HUES64 (cell line): Measurements from ENCODE around the gene SLC45A1. TPM values are rescaled to one million over a fixed set of nuclear protein-coding genes. Genes with fewer than 3 reads are reported as not detected.
"Not testable (repeated sequence)": the region's sequence is repeated elsewhere in the genome, so short reads cannot be mapped to it uniquely, and the experiment has no call there.

Source experiments
- H3K27ac ChIP-seq: 2 replicates; pipeline ENCODE4 v1.7.0; 2013; ENCODE audit warnings: low read depth, low read length, inconsistent platforms
- H3K27me3 ChIP-seq: 2 replicates; pipeline ENCODE4 v1.6.1; 2013; ENCODE audit warnings: mild to moderate bottlenecking, low read length; ENCODE audit not compliant: insufficient read depth
- H3K36me3 ChIP-seq: 2 replicates; pipeline ENCODE4 v1.6.1; 2013; ENCODE audit warnings: mild to moderate bottlenecking, low read length; ENCODE audit not compliant: insufficient read depth
- H3K4me1 ChIP-seq: 2 replicates; pipeline ENCODE4 v1.6.1; 2013; ENCODE audit warnings: mild to moderate bottlenecking, low read length, moderate library complexity; ENCODE audit not compliant: insufficient read depth
- H3K4me3 ChIP-seq: 2 replicates; pipeline ENCODE4 v1.5.1; 2013; ENCODE audit warnings: mild to moderate bottlenecking, low read length, moderate library complexity
- H3K9ac ChIP-seq: 2 replicates; pipeline ENCODE4 v1.6.1; 2013; ENCODE audit warnings: mild to moderate bottlenecking, low read depth, low read length
- H3K9me3 ChIP-seq: 2 replicates; pipeline ENCODE4 v1.6.1; 2013; ENCODE audit warnings: low read depth, low read length; ENCODE audit not compliant: insufficient read depth
- WGBS: fragments of 150-250, 120-280 bp; methylation state at CpG from one replicate; pipeline ENCODE4 v1.1.7; 2013; ENCODE audit warnings: missing lambda C conversion rate; 5-methylcytosine and 5-hydroxymethylcytosine counted together
- polyA plus RNA-seq, 2 experiments: library from polyadenylated mRNA; stranded (reverse); fragments of 50-300 nt; gene quantifications; one replicate each; pipeline ENCODE4 v1.2.3, GENCODE V29; 2013

SLC45A1 gene
- 0.95 TPM for polyA plus RNA-seq (2013, experiment 1 of 2)
- 1.2 TPM for polyA plus RNA-seq (2013, experiment 2 of 2)

DNA sequence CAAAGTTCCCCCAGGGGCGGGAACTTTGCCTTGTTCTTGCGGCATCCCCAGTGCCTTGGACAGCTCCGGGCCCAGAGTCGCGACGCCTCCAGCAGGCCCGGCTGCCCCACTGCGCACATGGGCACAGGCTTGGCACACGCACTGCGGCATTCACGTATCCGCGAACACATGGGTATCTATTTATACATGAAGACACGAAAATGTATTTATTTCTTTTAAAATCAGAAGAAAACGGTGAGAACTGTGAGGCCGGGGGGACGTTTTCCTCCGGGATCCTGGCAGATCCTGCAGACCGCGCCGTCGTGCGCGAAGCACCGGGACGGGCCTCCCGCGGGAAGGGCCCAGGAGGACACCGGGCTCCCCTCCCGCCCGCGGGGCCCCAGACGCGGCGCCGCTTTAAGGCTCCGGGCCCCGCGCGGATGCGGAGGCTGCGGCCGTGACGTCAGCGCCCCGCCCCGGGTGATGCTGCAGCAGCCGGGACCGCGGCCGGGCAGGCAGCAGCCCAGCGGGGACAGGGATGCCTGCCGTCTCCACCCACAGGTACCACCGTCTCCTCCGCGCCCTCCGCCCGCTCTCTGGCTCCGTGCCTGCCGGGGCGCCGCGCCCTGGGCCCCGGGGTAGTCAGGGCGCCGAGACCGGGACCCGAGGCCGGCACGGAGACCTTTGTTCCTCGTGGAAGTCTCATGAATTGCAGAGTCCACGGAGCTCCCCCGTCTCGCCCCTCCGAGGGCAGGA lies at the start of gene SLC45A1:
TSS of gene SLC45A1 (plus strand) at position 468 of the 735 bp plus-strand sequence. CDS start 6,216 bp downstream, outside the sequence.
- no peaks in the 10 kb centered on the region for H3K36me3 ChIP-seq
- H3K9ac ChIP-seq, result no peak within 1 kb of the TSS; the same call in 1 of the 2 replicates
- 16% methylated on average over 75 of the region's 75 CpGs for WGBS
- H3K9me3 ChIP-seq, result no peaks in the 10 kb centered on the region
- H3K27ac ChIP-seq, result no peak within 1 kb of the TSS
- peak within 1 kb of the TSS; percentile 53 for H3K4me3 ChIP-seq
- H3K4me1 ChIP-seq, result peaks cover 14% of the 10 kb centered on the region
- peaks cover 32% of the 10 kb centered on the region for H3K27me3 ChIP-seq

DNA sequence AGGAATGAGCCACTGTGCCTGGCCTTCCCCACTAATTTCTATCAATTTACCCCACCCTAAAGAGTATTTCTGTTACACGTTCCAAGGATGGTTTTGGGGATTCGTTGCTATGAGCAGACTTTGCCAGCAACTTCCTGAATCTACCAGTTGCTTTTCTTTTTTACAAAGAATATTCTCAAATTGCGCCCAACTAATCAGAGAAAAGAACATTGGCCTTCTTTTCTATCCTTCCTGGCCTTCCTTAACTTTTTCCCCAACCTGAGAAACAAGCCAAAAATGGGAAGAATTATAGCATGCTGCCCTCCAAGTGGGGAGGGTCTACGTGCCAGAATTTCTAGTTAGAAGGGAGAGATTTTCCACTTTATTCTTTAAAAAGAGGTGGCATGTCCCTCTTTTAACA lies 44.9 kb upstream of the SLC45A1 start:
- WGBS, result 68% methylated on average over 4 of the region's 4 CpGs
- Histone ChIP-seq H3K4me1 (no peaks in the 10 kb centered on the region), H3K27ac (no peak overlapping the region), H3K36me3 (no peaks in the 10 kb centered on the region), H3K4me3 (no peak overlapping the region), H3K9me3 (no peaks in the 10 kb centered on the region), H3K9ac (no peak overlapping the region), H3K27me3 (no peaks in the 10 kb centered on the region)

DNA sequence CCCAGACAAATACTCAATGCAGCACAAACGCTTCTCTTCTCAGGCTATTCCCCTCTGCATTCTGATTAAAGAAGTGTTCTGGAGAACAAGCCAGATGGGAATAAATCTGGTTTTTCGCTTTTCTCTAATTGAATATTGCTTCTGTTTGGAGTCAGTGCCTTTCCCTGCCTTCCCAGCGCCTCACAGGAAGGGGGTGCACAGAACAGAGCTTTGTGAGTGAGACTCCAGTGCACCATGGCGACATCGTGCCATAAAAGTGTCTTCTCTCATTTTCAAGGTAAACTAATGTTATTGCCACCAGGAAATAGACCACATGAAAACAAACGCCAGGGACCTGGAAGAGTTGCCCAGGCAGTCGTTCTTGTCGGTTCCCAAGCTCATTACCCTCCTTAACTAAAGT lies 43.6 kb upstream of the SLC45A1 start:
- Histone ChIP-seq H3K4me1 (no peaks in the 10 kb centered on the region), H3K27me3 (no peaks in the 10 kb centered on the region), H3K9ac (no peak overlapping the region), H3K4me3 (no peak overlapping the region), H3K36me3 (no peaks in the 10 kb centered on the region), H3K27ac (no peak overlapping the region), H3K9me3 (no peaks in the 10 kb centered on the region)
- 90% methylated on average over 8 of the region's 8 CpGs for WGBS

DNA sequence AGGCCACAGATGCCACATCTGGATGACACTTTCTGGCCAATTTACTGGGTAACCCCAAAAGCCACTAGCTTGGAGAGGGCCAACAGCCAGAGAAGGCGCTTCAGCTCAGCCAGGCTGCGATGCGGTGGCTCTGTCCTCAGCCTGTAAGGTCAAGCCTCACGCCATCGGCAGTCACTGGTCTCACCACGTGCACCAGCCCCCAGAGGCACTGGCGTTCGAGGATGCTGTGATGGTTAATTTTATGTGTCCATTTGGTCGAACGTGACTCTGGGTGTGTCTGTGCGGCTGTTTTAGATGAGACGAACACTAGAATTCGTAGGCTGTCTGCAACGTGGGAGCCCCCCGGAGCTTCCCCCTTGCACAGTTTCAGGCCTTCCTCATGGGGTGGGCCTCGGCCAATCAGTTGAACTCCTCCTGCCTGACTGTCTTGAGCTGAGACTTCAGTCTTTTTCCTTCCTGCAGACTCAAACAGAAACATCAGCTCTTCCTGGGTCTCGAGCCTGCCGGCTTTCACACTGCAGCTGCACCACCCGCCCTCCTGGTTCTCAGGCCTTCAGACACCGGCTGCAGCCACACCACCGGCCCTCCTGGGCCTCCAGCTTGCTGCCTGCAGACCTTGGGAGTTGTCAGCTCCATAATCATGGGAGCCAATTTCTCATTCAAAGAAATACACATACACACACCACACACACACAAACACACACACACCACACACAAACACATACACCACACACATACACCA lies 41.6 kb upstream of the SLC45A1 start:
- H3K9me3 ChIP-seq, result no peaks in the 10 kb centered on the region
- no peaks in the 10 kb centered on the region for H3K27me3 ChIP-seq
- no peak overlapping the region for H3K27ac ChIP-seq
- H3K36me3 ChIP-seq, result no peaks in the 10 kb centered on the region
- 92% methylated on average over 21 of the region's 21 CpGs for WGBS
- H3K4me1 ChIP-seq, result no peaks in the 10 kb centered on the region
- H3K4me3 ChIP-seq, result no peak overlapping the region
- no peak overlapping the region for H3K9ac ChIP-seq

DNA sequence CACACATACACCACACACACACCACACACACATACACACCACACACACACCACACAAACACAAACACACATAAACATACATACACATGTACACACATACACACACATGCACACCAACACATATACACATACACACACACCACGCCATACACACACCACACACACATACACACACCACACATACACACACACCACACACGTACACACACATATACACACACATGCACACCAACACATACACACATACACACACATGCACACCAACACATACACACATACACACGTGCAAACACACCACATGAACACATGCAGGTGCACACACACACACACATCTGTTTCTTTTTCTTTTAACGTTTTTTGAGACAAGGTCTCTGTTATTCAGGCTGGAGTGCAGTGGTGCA lies 41.0 kb upstream of the SLC45A1 start:
- Histone ChIP-seq H3K27me3 (no peaks in the 10 kb centered on the region), H3K9ac (no peak overlapping the region), H3K4me3 (no peak overlapping the region), H3K27ac (no peak overlapping the region), H3K9me3 (no peaks in the 10 kb centered on the region), H3K4me1 (no peaks in the 10 kb centered on the region), H3K36me3 (no peaks in the 10 kb centered on the region)
- 95% methylated on average over 4 of the region's 4 CpGs for WGBS

DNA sequence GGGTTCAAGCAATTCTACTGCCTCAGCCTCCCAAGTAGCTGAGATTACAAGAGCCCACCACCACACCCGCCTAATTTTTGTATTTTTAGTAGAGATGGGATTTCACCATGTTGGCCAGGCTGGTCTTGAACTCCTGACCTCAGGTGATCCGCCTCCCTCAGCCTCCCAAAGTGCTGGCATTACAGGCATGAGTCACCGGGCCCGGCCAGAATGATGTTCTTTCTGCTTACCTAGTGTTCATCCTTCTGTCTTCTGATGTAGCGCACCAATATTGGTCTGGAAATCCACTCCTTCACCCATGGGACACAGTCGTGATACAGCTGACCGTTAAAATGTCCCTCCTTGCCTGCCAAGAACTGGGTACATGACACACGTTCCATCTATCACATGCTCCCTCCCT lies 39.2 kb upstream of the SLC45A1 start:
- not testable (repeated sequence) for H3K27ac ChIP-seq, H3K27me3 ChIP-seq, H3K9me3 ChIP-seq, H3K4me1 ChIP-seq, H3K4me3 ChIP-seq, H3K9ac ChIP-seq, H3K36me3 ChIP-seq
- 91% methylated on average over 8 of the region's 8 CpGs for WGBS

DNA sequence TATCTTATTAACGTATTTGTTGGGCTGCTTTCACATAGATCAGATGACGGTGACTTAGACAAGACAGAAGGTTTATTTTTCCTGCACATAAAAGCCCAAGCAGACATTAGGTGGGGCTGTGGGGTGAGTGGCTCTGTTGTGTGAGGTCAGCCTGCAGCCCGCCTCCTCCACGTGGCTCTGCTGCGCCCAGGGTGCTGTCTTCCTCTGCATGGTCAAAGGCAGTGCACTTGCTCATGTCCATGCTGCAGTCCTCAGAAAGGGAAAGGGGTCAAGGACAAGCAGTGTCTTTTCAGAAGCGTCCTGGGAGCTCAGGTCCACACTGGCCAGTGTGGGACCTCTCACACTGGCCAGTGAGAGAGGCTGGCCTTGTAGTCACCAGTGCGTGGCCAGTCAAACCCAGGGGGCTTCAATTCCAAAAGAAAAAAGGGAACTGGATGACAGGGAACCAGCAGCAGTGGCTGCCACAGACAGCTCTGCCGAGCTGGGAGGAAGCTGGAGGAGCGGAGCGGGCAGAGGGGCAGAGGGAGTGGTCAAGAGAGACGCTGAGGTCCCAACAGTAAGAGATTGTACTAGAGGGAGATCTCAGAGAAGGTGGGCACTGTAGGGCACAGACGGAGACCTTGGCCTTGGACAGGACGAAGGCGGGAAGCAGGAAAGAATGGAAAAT lies 35.9 kb upstream of the SLC45A1 start:
- no peaks in the 10 kb centered on the region for H3K27me3 ChIP-seq
- whole genome bisulfite sequencing, result 79% methylated on average over 14 of the region's 14 CpGs
- H3K4me1 ChIP-seq, result no peaks in the 10 kb centered on the region
- no peak overlapping the region for H3K27ac ChIP-seq
- no peak overlapping the region for H3K9ac ChIP-seq
- no peaks in the 10 kb centered on the region for H3K9me3 ChIP-seq
- H3K36me3 ChIP-seq, result no peaks in the 10 kb centered on the region
- H3K4me3 ChIP-seq, result no peak overlapping the region

DNA sequence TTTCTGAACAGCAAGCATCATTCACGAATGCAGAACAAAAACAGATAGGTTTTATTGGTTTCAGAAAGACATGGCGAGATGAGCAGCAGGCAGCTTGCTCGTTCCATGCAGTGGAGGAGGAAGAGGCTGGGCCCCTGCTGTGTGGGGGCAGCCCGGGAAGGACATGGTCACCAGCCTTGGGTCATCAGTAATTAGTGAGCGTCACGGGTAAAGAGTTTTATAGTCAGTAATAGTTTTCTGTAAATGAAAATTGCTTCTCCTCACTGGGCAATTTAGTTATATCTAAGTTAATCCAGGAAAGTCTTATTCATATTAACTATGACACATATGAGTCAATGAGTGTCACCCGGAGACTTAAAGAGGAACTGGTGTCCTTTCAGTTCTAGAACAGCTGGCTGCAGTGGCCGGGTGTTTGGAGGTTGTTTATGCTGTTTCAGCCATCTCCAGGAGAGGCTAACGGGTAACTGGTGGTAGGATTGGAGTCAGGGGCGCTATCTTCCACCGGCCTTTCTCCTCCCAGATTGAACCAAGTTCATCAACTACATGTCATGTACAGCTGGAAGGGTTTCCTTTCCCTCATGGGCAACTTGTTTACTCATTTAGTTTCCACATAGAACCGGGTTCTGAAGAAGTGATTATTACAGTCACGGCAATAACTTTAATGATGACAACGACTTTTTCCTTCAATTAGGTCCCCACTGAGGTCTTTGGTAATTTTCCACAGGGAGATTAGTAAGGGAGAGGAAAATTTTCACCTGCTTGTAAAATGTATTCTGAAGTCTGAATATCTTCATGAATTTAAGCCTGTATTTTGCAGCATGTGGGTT lies 34.6 kb upstream of the SLC45A1 start:
- 84% methylated on average over 14 of the region's 14 CpGs for WGBS

DNA sequence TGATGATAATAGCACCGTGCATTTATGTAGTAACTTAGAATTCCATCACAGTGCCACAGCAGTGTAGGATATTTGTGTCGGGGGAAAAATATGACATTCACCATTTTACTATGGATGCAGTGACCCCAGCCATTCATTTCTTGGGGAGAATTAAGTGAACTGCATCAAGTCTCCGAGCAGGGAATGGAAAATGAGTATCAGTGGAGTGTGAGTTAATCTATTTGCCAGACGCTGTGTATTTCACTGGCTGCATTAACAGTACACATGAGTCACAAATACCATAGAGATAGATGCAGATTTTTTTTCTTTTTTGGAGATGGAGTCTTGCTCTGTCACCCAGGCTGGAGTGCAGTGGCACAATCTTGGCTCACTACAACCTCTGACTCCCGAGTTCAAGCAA lies 33.8 kb upstream of the SLC45A1 start:
- Histone ChIP-seq H3K36me3 (no peaks in the 10 kb centered on the region), H3K27ac (no peak overlapping the region), H3K27me3 (no peaks in the 10 kb centered on the region), H3K9me3 (no peaks in the 10 kb centered on the region), H3K4me3 (no peak overlapping the region), H3K9ac (no peak overlapping the region), H3K4me1 (no peaks in the 10 kb centered on the region)
- 93% methylated on average over 5 of the region's 5 CpGs for WGBS

More for the DNA sequence above, 34.6 kb upstream of the SLC45A1 start:
- Histone ChIP-seq H3K4me3 (no peak overlapping the region), H3K27me3 (no peaks in the 10 kb centered on the region), H3K27ac (no peak overlapping the region), H3K9ac (no peak overlapping the region), H3K4me1 (no peaks in the 10 kb centered on the region), H3K36me3 (no peaks in the 10 kb centered on the region), H3K9me3 (no peaks in the 10 kb centered on the region)

DNA sequence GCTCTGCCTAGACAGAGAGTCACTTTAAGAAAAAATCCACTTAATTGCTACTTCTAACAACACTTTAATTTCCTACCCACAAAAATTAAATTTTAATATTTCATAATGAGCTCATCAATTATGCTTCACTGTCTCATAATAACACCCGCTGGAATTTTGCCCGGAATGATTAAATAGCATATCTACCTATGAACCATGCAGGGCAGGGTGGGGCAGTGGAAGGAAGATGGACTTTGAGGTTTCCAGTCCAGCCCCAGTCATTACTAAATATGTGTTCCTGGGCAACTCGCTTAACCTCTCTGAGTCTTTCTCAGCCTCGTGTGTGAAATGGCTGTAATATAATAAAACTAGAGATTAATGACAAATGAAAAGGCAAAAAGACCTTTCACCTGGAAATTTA lies 32.8 kb upstream of the SLC45A1 start:
- H3K4me3 ChIP-seq, result no peak overlapping the region
- no peak overlapping the region for H3K9ac ChIP-seq
- no peaks in the 10 kb centered on the region for H3K36me3 ChIP-seq
- no peaks in the 10 kb centered on the region for H3K27me3 ChIP-seq
- H3K4me1 ChIP-seq, result no peaks in the 10 kb centered on the region
- H3K9me3 ChIP-seq, result no peaks in the 10 kb centered on the region
- WGBS, result 100% methylated on average over 2 of the region's 4 CpGs
- no peak overlapping the region for H3K27ac ChIP-seq
